ENCODE data around the gene TUBGCP2. TPM values are rescaled to one million over a fixed set of nuclear protein-coding genes. Genes with fewer than 3 reads are reported as not detected.

Gene TUBGCP2
- polyA plus RNA-seq, 3 donors, result 25.9 to 78.6 (median 39.3) TPM

GRCh38 chr10:133243593-133243992, 65.1 kb downstream of the TUBGCP2 start:
- Histone ChIP-seq H4K20me1 (ENCODE audit: insufficient read depth, low read length) (peaks cover 6% of the 10 kb centered on the region), H3K36me3 (replicated peaks in 1 of 2; ENCODE audit: control insufficient read depth in 1 of 2, insufficient read depth in 2 of 2, low read length in 2 of 2) (no peaks in the 10 kb centered on the region), H3K4me3 (replicated peaks in 1 of 3; ENCODE audit: low read depth in 2 of 3, low read length in 3 of 3) (no peak overlapping the region), H3K27me3 (ENCODE audit: control insufficient read depth in 2 of 2, insufficient read depth in 2 of 2, low read length in 2 of 2) (peaks cover 0 to 38% of the 10 kb centered on the region in 2 donors), H3K9me3 (replicated peaks in 1 of 2; ENCODE audit: control insufficient read depth in 1 of 2, insufficient read depth in 1 of 2, low read length in 2 of 2) (no peaks in the 10 kb centered on the region), H2AFZ (ENCODE audit: insufficient read depth, low read depth, low read length, poor library complexity, severe bottlenecking) (no peak overlapping the region), H3K4me2 (replicated peaks; ENCODE audit: extremely low read depth, low read length, poor library complexity, severe bottlenecking) (no peak overlapping the region), H3K9ac (ENCODE audit: insufficient read depth, low read length, poor library complexity, severe bottlenecking) (no peak overlapping the region), H3K4me1 (ENCODE audit: control insufficient read depth in 1 of 2, insufficient read depth in 2 of 2, low read length in 2 of 2) (peaks cover 27 to 41% of the 10 kb centered on the region in 2 donors), H3K79me2 (ENCODE audit: insufficient read depth, low read length) (no peaks in the 10 kb centered on the region), H3K27ac (ENCODE audit: low read depth in 1 of 2, low read length in 2 of 2) (no peak overlapping the region)
- no peak for DNase-seq
- Mint-ChIP-seq H3K27me3 (ENCODE audit: low read depth in 3 of 3) (peaks cover 29 to 66% (median 44%) of the 10 kb centered on the region in 3 donors), H3K36me3 (peaks cover 8 to 12% of the 10 kb centered on the region in 2 donors), H3K4me1 (peaks cover 31% of the 10 kb centered on the region), H3K4me3 (no peak overlapping the region), H3K9me3 (peaks cover 0 to 3% (median under 1%) of the 10 kb centered on the region in 7 donors), H3K27ac (no peak overlapping the region)
- WGBS (ENCODE audit: insufficient coverage), result 91% methylated on average over 13 of the region's 14 CpGs
- intact Hi-C loops (cut with micrococcal nuclease), result loop anchor here in 1 of 2 donors (10.0 kb wide), 1 partner anchor 229 kb away; no protein-coding TSS in a partner anchor
- TF ChIP-seq CTCF (IDR thresholded peaks at IDR 0.05), result no peak

- peak overlapping the region in 2 of 7 donors; percentile 3 to 25 for H3K27ac Mint-ChIP-seq
- H3K36me3 ChIP-seq (replicated peaks in 1 of 2; ENCODE audit: control insufficient read depth in 1 of 2, insufficient read depth in 2 of 2, low read length in 2 of 2), result no peaks in the 10 kb centered on the region
- H3K9me3 ChIP-seq (replicated peaks in 1 of 2; ENCODE audit: control insufficient read depth in 1 of 2, insufficient read depth in 1 of 2, low read length in 2 of 2), result no peaks in the 10 kb centered on the region
- peaks cover 34 to 74% (median 52%) of the 10 kb centered on the region in 3 donors for H3K27me3 Mint-ChIP-seq (ENCODE audit: low read depth in 3 of 3)
- peak overlapping the region in 1 of 2 donors; percentile 94 for H3K4me3 Mint-ChIP-seq
- no peak overlapping the region for H3K4me3 ChIP-seq (replicated peaks in 1 of 3; ENCODE audit: low read depth in 2 of 3, low read length in 3 of 3)
- peaks cover 9 to 13% of the 10 kb centered on the region in 2 donors for H3K36me3 Mint-ChIP-seq
- WGBS (ENCODE audit: insufficient coverage), result 93% methylated on average over 27 of the region's 27 CpGs
- no peak overlapping the region for H3K9ac ChIP-seq (ENCODE audit: insufficient read depth, low read length, poor library complexity, severe bottlenecking)
- no peaks in the 10 kb centered on the region for H3K79me2 ChIP-seq (ENCODE audit: insufficient read depth, low read length)
- no peak for DNase-seq
- H3K4me1 Mint-ChIP-seq, result peaks cover 32% of the 10 kb centered on the region
- no peak overlapping the region for H2AFZ ChIP-seq (ENCODE audit: insufficient read depth, low read depth, low read length, poor library complexity, severe bottlenecking)
- no peak overlapping the region for H3K4me2 ChIP-seq (replicated peaks; ENCODE audit: extremely low read depth, low read length, poor library complexity, severe bottlenecking)
- TF ChIP-seq CTCF (IDR thresholded peaks at IDR 0.05), result no peak
- H3K27ac ChIP-seq (ENCODE audit: low read depth in 1 of 2, low read length in 2 of 2), result no peak overlapping the region
- peaks cover 6% of the 10 kb centered on the region for H4K20me1 ChIP-seq (ENCODE audit: insufficient read depth, low read length)
- intact Hi-C loops (cut with micrococcal nuclease), result loop anchor here in 1 of 2 donors (10.0 kb wide), 1 partner anchor 228 kb away; no protein-coding TSS in a partner anchor
- peaks cover 32 to 49% of the 10 kb centered on the region in 2 donors for H3K4me1 ChIP-seq (ENCODE audit: control insufficient read depth in 1 of 2, insufficient read depth in 2 of 2, low read length in 2 of 2)
- peaks cover 0 to 46% of the 10 kb centered on the region in 2 donors for H3K27me3 ChIP-seq (ENCODE audit: control insufficient read depth in 2 of 2, insufficient read depth in 2 of 2, low read length in 2 of 2)
- peaks cover 0 to 4% (median 2%) of the 10 kb centered on the region in 7 donors for H3K9me3 Mint-ChIP-seq
Observed at GRCh38 chr10:133242611-133243356, 65.9 kb downstream of the TUBGCP2 start.

All from CD14-positive monocyte (primary cell).